DMS153 treated with DMSO at 0.1 percent for 48 hours (cell line): ENCODE measurements around the gene SLC5A11.
"Not testable (repeated sequence)": the region's sequence is repeated elsewhere in the genome, so short reads cannot be mapped to it uniquely, and the experiment has no call there.

Experiments used
- DNase-seq: peaks from one replicate; lab custom pipeline; 2025; ENCODE audit not compliant: unreplicated experiment; lab: John Stamatoyannopoulos, UW

The SLC5A11 gene

GRCh38 chr16:24856871-24857270, 11.1 kb downstream of the SLC5A11 start:
- DNase-seq: not testable (repeated sequence)

DNA sequence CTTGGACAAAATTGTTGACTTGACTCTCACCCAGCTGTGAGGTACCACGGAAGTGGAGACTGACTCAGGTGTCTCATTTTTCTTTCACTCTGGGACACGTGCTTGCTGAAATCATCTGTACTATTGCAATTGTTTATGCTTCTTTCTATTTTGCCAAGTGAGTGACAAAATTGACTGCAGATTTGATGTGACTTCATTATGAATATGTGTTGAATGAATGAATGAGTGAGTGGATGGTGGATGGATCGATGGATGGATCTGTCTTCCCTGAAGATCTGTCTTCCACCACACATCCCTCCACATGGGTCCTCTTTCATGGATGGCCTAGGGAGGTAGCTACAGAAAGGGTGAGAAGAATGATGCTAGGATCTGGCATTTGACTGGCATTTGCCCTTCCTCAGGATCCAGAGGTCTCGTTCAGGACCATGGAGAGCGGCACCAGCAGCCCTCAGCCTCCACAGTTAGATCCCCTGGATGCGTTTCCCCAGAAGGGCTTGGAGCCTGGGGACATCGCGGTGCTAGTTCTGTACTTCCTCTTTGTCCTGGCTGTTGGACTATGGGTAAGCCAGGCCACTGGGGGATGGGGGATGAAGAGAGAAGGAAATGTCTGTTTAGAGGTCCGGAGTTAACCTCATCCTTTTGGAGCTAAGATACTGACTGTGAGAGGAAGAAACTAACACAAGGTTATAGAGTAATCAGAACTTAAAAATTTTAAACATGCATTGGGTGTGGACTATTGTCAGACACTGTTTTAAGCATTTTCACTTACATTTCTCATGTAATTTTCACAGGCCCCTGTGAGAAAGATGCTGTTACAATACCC, 12.7 kb downstream of the SLC5A11 start:
- no peak for DNase-seq

DNA sequence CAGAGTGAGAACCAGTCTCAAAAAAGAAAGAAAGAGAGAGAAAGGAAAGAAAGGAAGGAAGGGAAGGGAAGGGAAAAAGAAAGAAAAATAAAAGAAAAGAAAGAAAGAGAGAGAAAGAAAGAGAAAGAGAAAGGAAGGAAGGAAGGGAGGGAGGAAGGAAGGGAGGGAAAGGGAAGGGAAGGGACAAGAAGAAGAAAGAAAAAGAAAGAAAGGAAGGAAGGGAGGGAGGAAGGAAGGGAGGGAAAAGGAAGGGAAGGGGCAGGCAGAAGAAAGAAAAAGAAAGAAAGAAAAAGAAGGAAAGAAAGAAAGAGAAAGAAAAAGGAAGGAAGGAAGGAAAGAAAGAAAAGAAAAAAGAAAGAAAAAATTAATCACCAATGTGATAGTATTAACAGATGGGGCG, 15.7 kb downstream of the SLC5A11 start:
- DNase-seq: no peak

DNA sequence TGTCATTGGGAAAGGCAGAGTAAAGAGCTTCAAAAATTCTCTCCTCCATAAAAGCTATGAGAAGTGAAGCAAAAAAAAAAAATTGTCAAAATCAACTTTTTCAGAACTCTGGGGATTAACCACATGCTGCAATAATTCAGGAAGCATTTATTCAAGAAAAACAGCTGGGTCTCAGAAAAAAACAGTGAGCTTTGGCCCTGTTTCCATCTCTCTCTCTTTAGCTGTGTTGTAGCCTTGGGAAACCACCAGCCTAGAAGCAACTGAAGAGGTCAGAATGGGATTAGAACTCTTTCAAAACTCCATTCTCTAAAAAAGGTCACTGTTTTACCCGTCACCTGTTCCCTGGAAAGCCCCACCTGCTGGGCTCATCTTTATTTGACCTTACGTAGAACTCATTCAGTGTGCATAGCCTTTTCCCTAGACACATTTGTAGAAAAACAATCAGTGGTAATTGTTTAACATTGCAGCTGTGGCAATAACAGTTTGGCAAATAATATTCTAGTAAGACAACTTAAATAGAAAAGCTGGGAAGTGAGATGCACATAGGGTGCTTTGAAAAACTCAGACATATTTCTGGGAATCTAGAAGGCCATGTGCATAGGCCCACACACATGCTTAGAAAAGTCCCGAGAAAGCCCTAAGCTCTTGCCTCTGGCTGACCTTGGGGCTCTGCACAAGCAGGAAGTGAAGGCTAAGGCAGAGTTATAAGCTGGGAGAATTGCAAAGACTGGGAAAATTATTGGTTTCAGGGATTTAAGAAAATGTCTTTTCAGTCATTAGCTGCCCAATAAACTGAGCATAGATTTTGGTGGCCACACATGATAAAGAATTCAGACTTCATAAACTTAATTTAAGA, 18.0 kb downstream of the SLC5A11 start:
- no peak for DNase-seq

GRCh38 chr16:24869033-24869432, 23.3 kb downstream of the SLC5A11 start:
- no peak for DNase-seq

DNA sequence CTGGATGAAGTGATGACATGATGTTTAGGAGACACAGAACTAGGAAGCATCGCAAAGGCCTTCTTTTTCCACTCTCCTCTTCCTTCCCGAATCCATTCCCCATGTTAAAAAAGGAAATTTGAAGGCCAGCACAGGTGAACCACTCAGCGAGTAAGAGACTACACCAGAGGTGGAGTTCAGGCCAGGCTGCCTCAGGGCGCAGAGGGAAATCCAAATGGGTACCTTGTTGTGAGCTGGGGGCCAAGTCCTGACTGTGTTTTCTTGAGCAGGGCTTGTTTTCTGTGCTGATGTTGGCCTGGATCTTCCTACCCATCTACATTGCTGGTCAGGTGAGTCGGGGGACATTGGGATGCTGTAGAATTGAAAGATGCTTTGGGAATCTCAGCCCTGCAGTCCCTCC, 26.1 kb downstream of the SLC5A11 start:
- DNase-seq: no peak

DNA sequence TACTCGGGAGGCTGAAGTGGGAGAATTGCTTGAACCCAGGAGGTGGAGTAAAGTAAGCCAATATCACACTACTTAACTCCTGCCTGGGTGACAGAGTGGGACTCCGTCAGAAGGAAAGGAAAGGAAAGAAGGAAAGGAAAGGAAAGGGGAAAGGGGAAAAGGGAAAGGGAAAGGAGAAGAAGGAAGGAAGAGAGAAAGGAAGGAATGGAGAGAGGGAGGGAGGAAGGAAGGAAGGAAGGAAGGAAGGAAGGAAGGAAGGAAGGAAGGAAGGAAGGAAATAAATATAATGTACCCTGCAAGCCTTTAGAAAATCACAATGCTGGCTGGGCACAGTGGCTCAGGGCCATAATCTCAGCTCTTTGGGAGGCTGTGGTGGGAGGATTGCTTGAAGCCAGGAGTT, 27.3 kb downstream of the SLC5A11 start:
- DNase-seq: no peak

- DNase-seq: no peak
Measured at GRCh38 chr16:24875466-24875865, 29.7 kb downstream of the SLC5A11 start.

GRCh38 chr16:24876231-24876630, 30.5 kb downstream of the SLC5A11 start:
- no peak for DNase-seq

- DNase-seq: no peak
Measured at GRCh38 chr16:24879684-24880083, 33.9 kb downstream of the SLC5A11 start.

GRCh38 chr16:24883714-24884151, 38.0 kb downstream of the SLC5A11 start:
- DNase-seq: no peak

DNA sequence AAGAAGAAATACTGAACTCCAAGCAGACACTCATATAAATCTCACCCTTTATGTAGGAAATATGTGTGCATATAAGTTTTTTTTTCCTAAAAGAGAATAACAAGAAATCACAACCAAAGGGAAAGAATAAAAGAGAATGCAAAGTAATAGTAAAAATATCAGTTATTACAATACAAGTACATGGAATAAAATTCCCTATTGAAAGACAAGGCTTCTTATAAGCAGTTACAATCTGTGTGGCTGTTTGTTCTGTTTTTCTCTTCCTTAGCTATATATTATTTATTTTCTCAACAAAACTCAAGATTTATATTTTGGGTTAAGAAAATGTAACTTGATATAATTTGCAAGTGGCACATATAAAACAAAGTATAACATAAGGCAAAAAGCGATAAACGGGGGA, 41.7 kb downstream of the SLC5A11 start:
- no peak for DNase-seq

GRCh38 chr16:24890746-24891145, 45.0 kb downstream of the SLC5A11 start:
- no peak for DNase-seq

- no peak for DNase-seq
Measured at GRCh38 chr16:24896439-24896838, 50.7 kb downstream of the SLC5A11 start.

- not testable (repeated sequence) for DNase-seq
Measured at GRCh38 chr16:24897522-24897921, 51.8 kb downstream of the SLC5A11 start.

DNA sequence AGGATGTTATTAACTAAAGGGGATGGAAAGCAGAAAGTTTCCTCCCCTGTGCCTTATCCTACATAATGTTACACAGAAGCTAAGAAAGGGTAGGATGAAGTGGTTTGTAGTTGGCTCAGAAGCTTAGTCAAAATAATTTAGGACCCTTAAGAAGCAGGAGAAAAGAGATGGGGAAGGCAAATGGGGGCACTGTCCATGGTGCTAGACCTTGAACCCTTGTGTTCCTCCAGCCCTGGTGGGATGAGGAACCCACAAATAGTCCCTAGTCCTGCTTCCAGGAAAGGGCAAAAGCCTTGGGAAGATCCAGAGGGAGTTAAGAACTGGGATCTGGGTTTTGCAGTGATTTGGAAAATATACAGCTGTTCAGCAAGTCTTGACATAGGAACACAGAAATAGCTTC, 54.5 kb downstream of the SLC5A11 start:
- no peak for DNase-seq

DNA sequence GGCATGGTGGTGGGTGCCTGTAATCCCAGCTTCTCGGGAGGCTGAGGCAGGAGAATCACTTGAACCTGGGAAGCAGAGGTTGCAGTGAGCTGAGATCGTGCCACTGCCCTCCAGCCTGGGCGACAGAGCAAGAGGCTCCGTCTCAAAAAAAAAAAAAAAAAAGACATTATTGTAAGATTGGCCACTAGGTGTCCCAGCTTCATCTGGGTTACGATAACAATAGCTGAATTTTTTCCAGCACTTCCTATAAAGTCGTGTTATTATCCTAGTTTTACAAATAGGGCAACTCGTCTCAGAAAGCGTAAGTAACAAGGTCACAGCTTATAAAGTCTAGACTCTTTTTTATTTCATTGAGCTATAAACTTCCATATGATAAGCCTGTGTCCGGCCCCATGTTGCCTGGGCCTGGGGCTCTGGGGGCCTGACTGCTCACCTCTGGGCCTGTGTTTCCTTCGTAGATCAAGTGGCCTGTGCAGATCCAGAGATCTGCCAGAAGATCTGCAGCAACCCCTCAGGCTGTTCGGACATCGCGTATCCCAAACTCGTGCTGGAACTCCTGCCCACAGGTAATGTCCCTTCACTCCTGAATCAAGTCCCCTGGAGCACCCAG, 60.5 kb downstream of the SLC5A11 start:
- no peak for DNase-seq

DNA sequence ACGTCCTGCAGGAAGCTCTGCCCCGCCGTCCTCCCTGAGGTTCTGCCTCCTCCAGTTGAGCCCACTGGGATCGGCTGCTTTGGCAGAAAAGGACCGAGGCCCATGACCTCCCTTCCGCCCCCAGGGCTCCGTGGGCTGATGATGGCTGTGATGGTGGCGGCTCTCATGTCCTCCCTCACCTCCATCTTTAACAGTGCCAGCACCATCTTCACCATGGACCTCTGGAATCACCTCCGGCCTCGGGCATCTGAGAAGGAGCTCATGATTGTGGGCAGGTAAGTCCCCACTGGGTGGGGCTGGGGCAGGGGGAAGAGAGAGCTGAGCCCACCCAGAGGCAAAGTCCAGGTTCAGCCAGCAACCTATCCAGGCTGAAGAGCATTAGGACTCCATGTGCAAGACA, 61.1 kb downstream of the SLC5A11 start:
- no peak for DNase-seq

GRCh38 chr16:24908716-24909115, 63.0 kb downstream of the SLC5A11 start:
- no peak for DNase-seq

- DNase-seq: no peak
Measured at GRCh38 chr16:24909856-24910255, 64.1 kb downstream of the SLC5A11 start.

DNA sequence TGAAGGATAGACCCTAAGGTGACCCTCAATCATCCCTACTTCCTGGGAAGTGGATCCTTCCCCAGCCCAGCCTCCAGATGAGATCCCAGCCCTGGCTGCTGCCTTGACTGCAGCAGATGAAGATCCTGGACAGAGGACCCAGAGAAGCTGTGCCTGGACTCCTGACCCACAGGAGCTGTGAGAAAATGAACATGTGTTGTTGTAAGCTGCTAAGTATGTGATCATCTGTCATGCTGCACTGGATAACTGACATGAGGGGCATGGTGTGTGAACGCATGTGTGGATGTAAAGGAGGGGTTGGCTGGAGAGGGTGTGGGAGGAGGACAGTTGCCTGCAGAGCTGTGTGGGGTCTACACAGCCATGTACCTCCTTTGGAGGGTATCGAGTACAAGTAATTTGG, 69.3 kb downstream of the SLC5A11 start:
- no peak for DNase-seq

GRCh38 chr16:24915576-24915975, 69.8 kb downstream of the SLC5A11 start:
- DNase-seq: no peak
